Thyroid gland (tissue), 4 donors: ENCODE results near the gene UBQLNL. TPM values are rescaled to one million over a fixed set of nuclear protein-coding genes. Genes with fewer than 3 reads are reported as not detected.

Experiments used
- DNase-seq, 2 donors: peaks; one replicate each; pipeline ENCODE4 v3.0.0-alpha.2; 2019
- H3K27ac ChIP-seq, 3 donors: fragments of 200-600 bp; sonication (generic); 1 replicate in 2 of 3; 2 replicates in 1 of 3; pipeline ENCODE4 v1.5.1; 2016 to 2019; ENCODE audit warnings: mild to moderate bottlenecking in 1 of 3, moderate library complexity in 1 of 3
- H3K27me3 ChIP-seq: fragments of 200-600 bp; sonication (generic); one replicate; pipeline ENCODE4 v1.5.1; 2019
- H3K36me3 ChIP-seq, 2 donors: fragments of 200-600 bp; sonication (generic); one replicate each; pipeline ENCODE4 v1.5.1; 2016 to 2019
- H3K4me1 ChIP-seq, 2 donors: fragments of 200-600 bp; sonication (generic); one replicate each; pipeline ENCODE4 v1.5.1; 2017 to 2019
- H3K4me3 ChIP-seq, 3 donors: fragments of 200-600 bp; sonication (generic); replicated peaks in 1 of 3; 1 replicate in 2 of 3; 2 replicates in 1 of 3; pipeline ENCODE4 v1.5.1; 2016; ENCODE audit warnings: mild to moderate bottlenecking in 1 of 3
- H3K9me3 ChIP-seq: fragments of 200-600 bp; sonication (generic); one replicate; pipeline ENCODE4 v1.5.1; 2017
- CTCF ChIP-seq, 6 experiments: fragments of 200-600 bp in 3 of 6; fragments of 450-650 bp in 3 of 6; sonication (generic) in 3 of 6; IDR thresholded peaks; one replicate each; pipeline ENCODE4 v1.5.1; 2016 to 2019; ENCODE audit warnings: antibody characterized with exemption in 6 of 6, mild to moderate bottlenecking in 2 of 6, inconsistent platforms in 1 of 6, moderate library complexity in 1 of 6
- POLR2A ChIP-seq, 2 donors: fragments of 450-650 bp; IDR thresholded peaks; one replicate each; pipeline ENCODE4 v1.6.1; 2017; ENCODE audit warnings: antibody characterized with exemption in 2 of 2, mild to moderate bottlenecking in 2 of 2, moderate library complexity in 1 of 2
- WGBS, 2 donors: methylation state at CpG; one replicate each; pipeline ENCODE4 v1.1.5; 2017; 5-methylcytosine and 5-hydroxymethylcytosine counted together
- intact Hi-C: fragments of 100-400 bp; cut with DNase I; formaldehyde crosslinking; loops from one replicate; pipeline ENCODE4 v1.15.1; 2023
- total RNA-seq, 4 donors: library from RNA; depleted of rRNA; stranded (reverse); fragments of >200 nt; gene quantifications; one replicate each; pipeline ENCODE4 v1.2.3, GENCODE V29; 2016

Gene UBQLNL
- total RNA-seq, 4 donors from 2014 or later: 0.54 to 2.0 (median 0.87) TPM

- TF ChIP-seq POLR2A (IDR thresholded peaks at IDR 0.05): no peak
- no peak for TF ChIP-seq CTCF (IDR thresholded peaks at IDR 0.05)
- Histone ChIP-seq H3K27me3 (no peaks in the 10 kb centered on the region), H3K9me3 (no peaks in the 10 kb centered on the region), H3K36me3 (no peaks in the 10 kb centered on the region), H3K4me1 (no peaks in the 10 kb centered on the region), H3K4me3 (no peak overlapping the region), H3K27ac (no peak overlapping the region)
- DNase-seq: no peak
- intact Hi-C loops: no loop called here
- whole genome bisulfite sequencing, 2 donors: 77 to 88% methylated on average over 2 of the region's 2 CpGs
Observed at GRCh38 chr11:5504403-5504921, 12.0 kb downstream of the UBQLNL start.

- H3K9me3 ChIP-seq: no peaks in the 10 kb centered on the region
- H3K27ac ChIP-seq: no peak overlapping the region
- intact Hi-C loops: no loop called here
- no peaks in the 10 kb centered on the region for H3K4me1 ChIP-seq
- no peak for TF ChIP-seq CTCF (IDR thresholded peaks at IDR 0.05)
- TF ChIP-seq POLR2A (IDR thresholded peaks at IDR 0.05): no peak
- H3K27me3 ChIP-seq: no peaks in the 10 kb centered on the region
- no peaks in the 10 kb centered on the region for H3K36me3 ChIP-seq
- H3K4me3 ChIP-seq: no peak overlapping the region
- DNase-seq: no peak
- 80 to 89% methylated on average over 6 of the region's 6 CpGs for WGBS, 2 donors
Observed at GRCh38 chr11:5500393-5500801, 16.1 kb downstream of the UBQLNL start.

GRCh38 chr11:5499671-5500070 lies 16.8 kb downstream of the UBQLNL start:
- whole genome bisulfite sequencing, 2 donors: 68 to 78% methylated on average over 2 of the region's 2 CpGs
- intact Hi-C loops: no loop called here
- no peaks in the 10 kb centered on the region for H3K9me3 ChIP-seq
- no peak for DNase-seq
- no peak for TF ChIP-seq POLR2A (IDR thresholded peaks at IDR 0.05)
- TF ChIP-seq CTCF (IDR thresholded peaks at IDR 0.05): no peak
- no peak overlapping the region for H3K4me3 ChIP-seq
- no peaks in the 10 kb centered on the region for H3K27me3 ChIP-seq
- no peaks in the 10 kb centered on the region for H3K36me3 ChIP-seq
- no peaks in the 10 kb centered on the region for H3K4me1 ChIP-seq
- no peak overlapping the region for H3K27ac ChIP-seq

- no peaks in the 10 kb centered on the region for H3K27me3 ChIP-seq
- no peaks in the 10 kb centered on the region for H3K4me1 ChIP-seq
- 54% methylated on average over 5 of the region's 5 CpGs for WGBS, 2 donors
- no peaks in the 10 kb centered on the region for H3K9me3 ChIP-seq
- no peak overlapping the region for H3K4me3 ChIP-seq
- no peak for TF ChIP-seq POLR2A (IDR thresholded peaks at IDR 0.05)
- no peak for TF ChIP-seq CTCF (IDR thresholded peaks at IDR 0.05)
- no peaks in the 10 kb centered on the region for H3K36me3 ChIP-seq
- intact Hi-C loops: no loop called here
- H3K27ac ChIP-seq: no peak overlapping the region
- DNase-seq: no peak
Observed at GRCh38 chr11:5489576-5490357, 26.7 kb downstream of the UBQLNL start.

GRCh38 chr11:5488798-5489399 lies 27.6 kb downstream of the UBQLNL start:
- H3K36me3 ChIP-seq: no peaks in the 10 kb centered on the region
- no peaks in the 10 kb centered on the region for H3K4me1 ChIP-seq
- intact Hi-C loops: no loop called here
- H3K27me3 ChIP-seq: no peaks in the 10 kb centered on the region
- TF ChIP-seq CTCF (IDR thresholded peaks at IDR 0.05) (no peak), POLR2A (IDR thresholded peaks at IDR 0.05) (no peak)
- no peak for DNase-seq
- H3K27ac ChIP-seq: no peak overlapping the region
- H3K9me3 ChIP-seq: no peaks in the 10 kb centered on the region
- 94 to 97% methylated on average over 4 of the region's 4 CpGs for WGBS, 2 donors
- no peak overlapping the region for H3K4me3 ChIP-seq
